H1 (cell line): Measurements from ENCODE around the gene TACC2. TPM values are rescaled to one million over a fixed set of nuclear protein-coding genes. Genes with fewer than 3 reads are reported as not detected.
A peak's percentile ranks its signal among the peaks of the same experiment; 100 is the strongest.

Experiments
- CTCF ChIA-PET: fragments of 300-600 bp; sonication (Branson Sonifier 250); formaldehyde crosslinking; loops from one replicate; lab custom pipeline; 2021; ENCODE audit not compliant: partially characterized antibody; lab: Charles Lee
- POLR2A ChIA-PET: fragments of 300-600 bp; sonication (Branson Sonifier 250); formaldehyde crosslinking; loops from one replicate; lab custom pipeline; 2021; ENCODE audit warnings: inconsistent platforms; ENCODE audit not compliant: partially characterized antibody; lab: Charles Lee
- DNase-seq, 2 experiments: peaks; one replicate each; pipeline versions ENCODE4 v3.0.0 to v3.0.0-alpha.2; 2010 to 2022; ENCODE audit warnings: low spot score in 2 of 2, low read depth in 1 of 2, mixed read lengths in 1 of 2
- FAIRE-seq: peaks from 2 replicates; lab custom pipeline; 2011; peaks lifted over from hg19 to GRCh38; lab: Jason Lieb, UNC
- H2AFZ ChIP-seq: 2 replicates; pipeline ENCODE4 v1.8.1; 2012; ENCODE audit warnings: low read length, inconsistent platforms
- H2AK5ac ChIP-seq: 2 replicates; pipeline ENCODE4 v1.6.1; 2013; ENCODE audit warnings: low read depth, low read length
- H2BK120ac ChIP-seq: replicated peaks from 2 replicates; pipeline ENCODE3; 2013; ENCODE audit warnings: low read depth, low read length, inconsistent platforms
- H2BK12ac ChIP-seq: 2 replicates; pipeline ENCODE4 v1.6.1; 2013; ENCODE audit warnings: low read depth, low read length
- H2BK15ac ChIP-seq: 2 replicates; pipeline ENCODE4 v1.6.1; 2013; ENCODE audit warnings: low read length
- H2BK20ac ChIP-seq: 2 replicates; pipeline ENCODE4 v1.6.1; 2013; ENCODE audit warnings: low read length
- H2BK5ac ChIP-seq: 2 replicates; pipeline ENCODE4 v1.6.1; 2013; ENCODE audit warnings: low read depth, low read length
- H3K14ac ChIP-seq: 2 replicates; pipeline ENCODE4 v1.6.1; 2013; ENCODE audit warnings: inconsistent platforms; ENCODE audit not compliant: insufficient read length
- H3K18ac ChIP-seq: 2 replicates; pipeline ENCODE4 v1.6.1; 2013; ENCODE audit warnings: low read length; ENCODE audit errors: extremely low read depth
- H3K23ac ChIP-seq: 2 replicates; pipeline ENCODE4 v1.6.1; 2013; ENCODE audit warnings: inconsistent platforms; ENCODE audit not compliant: insufficient read length
- H3K23me2 ChIP-seq: 2 replicates; pipeline ENCODE4 v1.6.1; 2013; ENCODE audit warnings: low read depth, low read length
- H3K27ac ChIP-seq: 2 replicates; pipeline ENCODE4 v1.6.1; 2011; ENCODE audit warnings: low read depth, low read length, inconsistent platforms
- H3K27me3 ChIP-seq, 4 experiments: replicated peaks in 1 of 4; 1 replicate in 1 of 4; 2 replicates in 3 of 4; pipeline versions ENCODE4 v1.6.1 to v1.8.1; 2011 to 2013; ENCODE audit warnings: low read length in 3 of 4, mild to moderate bottlenecking in 3 of 4, inconsistent platforms in 2 of 4, mixed read lengths in 2 of 4, moderate library complexity in 1 of 4; ENCODE audit not compliant: control insufficient read depth in 3 of 4, insufficient read depth in 3 of 4; ENCODE audit errors: extremely low read depth in 1 of 4
- H3K36me3 ChIP-seq, 4 experiments: 2 replicates each; pipeline versions ENCODE4 v1.6.1 to v1.8.1; 2011 to 2013; ENCODE audit warnings: mild to moderate bottlenecking in 4 of 4, low read length in 3 of 4, moderate library complexity in 2 of 4, control low read depth in 1 of 4, inconsistent platforms in 1 of 4; ENCODE audit not compliant: insufficient read depth in 4 of 4, control insufficient read depth in 2 of 4
- H3K4ac ChIP-seq: replicated peaks from 2 replicates; pipeline ENCODE3; 2013; ENCODE audit warnings: low read length, low read depth, mixed read lengths, inconsistent platforms; ENCODE audit not compliant: insufficient read length
- H3K4me1 ChIP-seq, 4 experiments: replicated peaks in 1 of 4; 1 replicate in 1 of 4; 2 replicates in 3 of 4; pipeline versions ENCODE4 v1.6.1 to v1.8.1; 2011 to 2013; ENCODE audit warnings: low read length in 3 of 4, inconsistent platforms in 2 of 4, mixed read lengths in 1 of 4; ENCODE audit not compliant: insufficient read depth in 4 of 4, control insufficient read depth in 3 of 4
- H3K4me2 ChIP-seq, 2 experiments: 2 replicates each; pipeline versions ENCODE4 v1.6.1 to v1.8.1; 2011 to 2013; ENCODE audit warnings: low read depth in 2 of 2, low read length in 2 of 2, control low read depth in 1 of 2, inconsistent platforms in 1 of 2, mild to moderate bottlenecking in 1 of 2; ENCODE audit not compliant: insufficient read depth in 1 of 2
- H3K4me3 ChIP-seq, 4 experiments: fragments of 200-600, 300-600 bp in 1 of 4; sonication (generic), shearing (Covaris generic), sonication (Bioruptor Twin) in 1 of 4; 2 replicates each; pipeline versions ENCODE4 v1.5.1 to v1.8.1; 2011 to 2016; ENCODE audit warnings: low read length in 4 of 4, low read depth in 3 of 4, control low read depth in 2 of 4, inconsistent platforms in 2 of 4, mild to moderate bottlenecking in 2 of 4, mixed read lengths in 1 of 4, moderate library complexity in 1 of 4; ENCODE audit not compliant: insufficient read depth in 2 of 4; ENCODE audit errors: extremely low read depth in 1 of 4
- H3K56ac ChIP-seq: replicated peaks from 2 replicates; pipeline ENCODE3; 2013; ENCODE audit warnings: low read depth, mild to moderate bottlenecking, mixed read lengths, low read length, inconsistent platforms; ENCODE audit not compliant: insufficient read length
- H3K79me1 ChIP-seq: 2 replicates; pipeline ENCODE4 v1.6.1; 2013; ENCODE audit warnings: low read depth, low read length, control low read depth
- H3K79me2 ChIP-seq, 2 experiments: 2 replicates each; pipeline versions ENCODE4 v1.6.1 to v1.8.1; 2012 to 2013; ENCODE audit warnings: low read length in 2 of 2, mild to moderate bottlenecking in 2 of 2, inconsistent platforms in 1 of 2; ENCODE audit not compliant: insufficient read depth in 2 of 2, control insufficient read depth in 1 of 2
- H3K9ac ChIP-seq, 4 experiments: replicated peaks in 1 of 4; 1 replicate in 1 of 4; 2 replicates in 3 of 4; pipeline versions ENCODE4 v1.6.1 to v1.8.1; 2011 to 2013; ENCODE audit warnings: low read depth in 3 of 4, low read length in 3 of 4, control low read depth in 2 of 4, mild to moderate bottlenecking in 2 of 4, moderate library complexity in 2 of 4, inconsistent platforms in 1 of 4; ENCODE audit errors: extremely low read depth in 1 of 4
- H3K9me3 ChIP-seq, 2 experiments: 2 replicates each; pipeline versions ENCODE4 v1.6.1 to v1.8.1; 2012 to 2013; ENCODE audit warnings: mild to moderate bottlenecking in 2 of 2, moderate library complexity in 2 of 2, control low read depth in 1 of 2, inconsistent platforms in 1 of 2, low read depth in 1 of 2, low read length in 1 of 2, mixed read lengths in 1 of 2; ENCODE audit not compliant: insufficient read depth in 2 of 2
- H4K20me1 ChIP-seq, 2 experiments: replicated peaks in 1 of 2; 2 replicates each; pipeline versions ENCODE3 to v1.8.1; 2011 to 2013; ENCODE audit warnings: inconsistent platforms in 2 of 2, low read length in 2 of 2, mild to moderate bottlenecking in 1 of 2; ENCODE audit not compliant: insufficient read depth in 2 of 2, control insufficient read depth in 1 of 2
- H4K5ac ChIP-seq: 2 replicates; pipeline ENCODE4 v1.6.1; 2013; ENCODE audit warnings: low read length, low read depth, mixed read lengths, inconsistent platforms; ENCODE audit not compliant: insufficient read length
- H4K8ac ChIP-seq: 2 replicates; pipeline ENCODE4 v1.8.0; 2013; ENCODE audit warnings: mild to moderate bottlenecking, moderate library complexity, low read length, inconsistent platforms; ENCODE audit not compliant: insufficient read depth; ENCODE audit errors: extremely low read depth
- H4K91ac ChIP-seq: replicated peaks from 2 replicates; pipeline ENCODE3; 2013; ENCODE audit warnings: low read length, mixed read lengths, inconsistent platforms; ENCODE audit not compliant: insufficient read length
- CBX8 ChIP-seq: fragments of 300-800, 300-1000 bp; sonication (generic); IDR thresholded peaks from 2 replicates; pipeline ENCODE4 v1.7.1; 2016; ENCODE audit warnings: low read depth, low read length, borderline replicate concordance
- JUN ChIP-seq: IDR thresholded peaks from 2 replicates; pipeline ENCODE4 v1.6.1; 2011; ENCODE audit warnings: low read depth, mild to moderate bottlenecking, improper control_type of control experiment, low read length
- KDM1A ChIP-seq: fragments of 200-600, 300-600 bp; sonication (generic); IDR thresholded peaks from 2 replicates; pipeline ENCODE4 v1.7.1; 2016; ENCODE audit warnings: mild to moderate bottlenecking, low read length, borderline replicate concordance
- MAX ChIP-seq: IDR thresholded peaks from 2 replicates; pipeline ENCODE4 v1.6.1; 2012; ENCODE audit warnings: inconsistent platforms
- NRF1 ChIP-seq: IDR thresholded peaks from 2 replicates; pipeline ENCODE4 v1.6.1; 2011; ENCODE audit warnings: mild to moderate bottlenecking, low read depth, low read length, improper control_type of control experiment
- RAD21 ChIP-seq, 2 experiments: IDR thresholded peaks in 1 of 2; conservative IDR thresholded peaks in 1 of 2; 2 replicates each; pipeline ENCODE4 v1.6.1; 2011; ENCODE audit warnings: low read depth in 2 of 2, low read length in 2 of 2, improper control_type of control experiment in 1 of 2, inconsistent platforms in 1 of 2, mild to moderate bottlenecking in 1 of 2, moderate library complexity in 1 of 2
- TBP ChIP-seq: IDR thresholded peaks from 2 replicates; pipeline ENCODE4 v1.6.1; 2011; ENCODE audit warnings: low read depth, low read length, improper control_type of control experiment
- WGBS, 2 experiments: shearing (Covaris generic) in 1 of 2; methylation state at CpG; one replicate each; pipeline versions ENCODE4 v1.1.6 to v1.1.7; 2013 to 2015; ENCODE audit warnings: low lambda C conversion rate in 2 of 2, mixed read lengths in 2 of 2, inconsistent platforms in 1 of 2, low coverage in 1 of 2, missing lambda C conversion rate in 1 of 2; ENCODE audit not compliant: insufficient replicate concordance in 2 of 2, insufficient coverage in 1 of 2, insufficient read length in 1 of 2; ENCODE audit errors: extremely low coverage in 1 of 2, missing lambda C conversion rate in 1 of 2; 5-methylcytosine and 5-hydroxymethylcytosine counted together
- polyA plus RNA-seq, 7 experiments: library from polyadenylated mRNA; depleted of rRNA in 3 of 7; stranded (reverse) in 5 of 7; unstranded in 2 of 7; fragments of >200 nt in 5 of 7; fragments of 200-250 nt in 2 of 7; gene quantifications; 1 replicate in 5 of 7; 2 replicates in 1 of 7; 4 replicates in 1 of 7; pipeline versions ENCODE4 v1.2.1 to v1.2.3, GENCODE V29; 2011 to 2013; ENCODE audit warnings: missing spikeins in 2 of 7, mixed read lengths in 2 of 7
- total RNA-seq: library from RNA; stranded (reverse); fragmentation: NEBNext Ultra II Directional; extraction: Animal tissue kit (Norgen Biotek cat#: 25700); gene quantifications from 2 replicates; pipeline ENCODE4 v1.2.1, GENCODE V29; 2021
- TF ChIP-seq, protein P1 (sequence below): IDR thresholded peaks from 2 replicates; pipeline ENCODE4 v1.6.1; 2011; ENCODE audit warnings: low read length, improper control_type of control experiment
- TF ChIP-seq, protein P2 (sequence below): IDR thresholded peaks from 2 replicates; pipeline ENCODE4 v1.6.1; 2011; ENCODE audit warnings: low read depth, mild to moderate bottlenecking, low read length; ENCODE audit not compliant: insufficient read depth

The TACC2 gene
- total and polyA plus RNA-seq, 2 of the 8 experiments (the other 6 are each of a cell fraction or from before 2014, with no cell fraction given), result 21.2 to 46.6 TPM

DNA sequence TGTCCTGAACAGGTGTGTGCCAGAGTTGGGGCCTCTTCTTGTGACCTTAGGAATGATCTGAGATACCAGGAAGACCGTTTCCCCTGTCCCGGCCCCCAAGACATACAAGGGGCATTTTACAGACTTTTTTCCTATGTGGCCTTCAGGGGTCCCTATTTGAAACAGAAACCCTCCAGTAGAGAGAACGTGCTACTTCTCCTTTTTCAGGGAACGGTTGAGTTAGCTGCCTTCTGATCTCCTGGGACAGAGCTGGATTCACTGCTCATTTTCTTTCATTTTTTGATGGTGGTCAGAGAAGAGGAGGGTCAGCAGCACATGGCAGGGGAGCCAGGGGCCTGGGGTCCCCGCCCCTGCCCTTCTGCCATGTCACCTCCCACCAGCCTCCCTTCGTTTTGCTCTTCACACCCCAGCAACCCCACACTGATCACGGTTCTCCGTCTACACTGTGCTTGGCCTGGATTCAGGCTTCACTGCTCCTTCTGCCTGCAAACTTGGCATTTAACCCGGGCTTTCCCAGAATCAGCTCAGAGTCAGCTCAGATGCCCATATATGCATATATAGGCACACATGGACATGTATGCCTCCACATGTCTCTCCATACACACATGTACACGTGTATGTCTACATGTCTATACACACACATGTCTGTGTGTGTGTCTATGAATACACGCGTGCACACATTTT is 144.1 kb downstream of the TACC2 start:
- Histone ChIP-seq H3K18ac (no peak overlapping the region; the same call in 1 of the 2 replicates), H3K4me3 (peak overlapping the region in 2 of 4 experiments; percentile 3 to 26; a peak in 2 of 8 replicates), H2BK12ac (0 out of 2 replicates have a peak overlapping the region, but pooled peaks have one; percentile 44), H3K23me2 (no peaks in the 10 kb centered on the region), H3K4ac (no peak overlapping the region), H4K5ac (no peak overlapping the region), H3K4me1 (peaks cover 3 to 13% (median 8%) of the 10 kb centered on the region in 4 experiments), H2BK5ac (0 out of 2 replicates have a peak overlapping the region, but pooled peaks have one; percentile 19), H4K91ac (peak overlapping the region; percentile 89), H3K36me3 (no peaks in the 10 kb centered on the region; a peak in 3 of 8 replicates), H3K79me2 (peaks cover 0 to 6% of the 10 kb centered on the region in 2 experiments; a peak in 3 of 4 replicates), H4K8ac (no peak overlapping the region; the same call in 1 of the 2 replicates), H2BK15ac (peak overlapping the region; percentile 62; the same call in 1 of the 2 replicates), H2AK5ac (no peak overlapping the region; the same call in 1 of the 2 replicates), H3K14ac (no peak overlapping the region), H2BK20ac (no peak overlapping the region), H3K56ac (no peak overlapping the region), H3K9me3 (no peaks in the 10 kb centered on the region), H2BK120ac (no peak overlapping the region), H2AFZ (no peak overlapping the region), H4K20me1 (no peaks in the 10 kb centered on the region), H3K9ac (no peak overlapping the region), H3K27me3 (no peaks in the 10 kb centered on the region), H3K79me1 (no peaks in the 10 kb centered on the region; the same call in none of the 2 replicates), H3K23ac (no peak overlapping the region), H3K4me2 (peak overlapping the region; percentile 52 to 61; a peak in 2 of 4 replicates), H3K27ac (peak overlapping the region; percentile 2; the same call in 1 of the 2 replicates)
- ChIA-PET CTCF (interaction anchor here (0.6 to 1.6 kb wide), 4 partner anchors 9 to 64 kb away, joined by 3 to 14 read pairs (median 4); no protein-coding TSS in a partner anchor), POLR2A (interaction anchor here (0.6 to 1.8 kb wide), 6 partner anchors 10 to 82 kb away, joined by 3 to 5 read pairs (median 4); no protein-coding TSS in a partner anchor)
- no peak for FAIRE-seq
- WGBS, 2 experiments, result 89% methylated on average over 12 of the region's 12 CpGs; no CpG with 5 or more reads in 1 of the 2 experiments
- DNase-seq, result no peak
- TF ChIP-seq NRF1, result no peak
- no peak for TF ChIP-seq RAD21 (IDR thresholded peaks at IDR 0.05 in 1 of 2, conservative IDR thresholded peaks at IDR 0.05 in 1 of 2; ENCODE audit: low read depth in 2 of 2, low read length in 2 of 2)
- TF ChIP-seq TBP, result no peak
- no peak for TF ChIP-seq MAX
- no peak for TF ChIP-seq KDM1A
- no peak for TF ChIP-seq JUN
- TF ChIP-seq, protein P1, sequence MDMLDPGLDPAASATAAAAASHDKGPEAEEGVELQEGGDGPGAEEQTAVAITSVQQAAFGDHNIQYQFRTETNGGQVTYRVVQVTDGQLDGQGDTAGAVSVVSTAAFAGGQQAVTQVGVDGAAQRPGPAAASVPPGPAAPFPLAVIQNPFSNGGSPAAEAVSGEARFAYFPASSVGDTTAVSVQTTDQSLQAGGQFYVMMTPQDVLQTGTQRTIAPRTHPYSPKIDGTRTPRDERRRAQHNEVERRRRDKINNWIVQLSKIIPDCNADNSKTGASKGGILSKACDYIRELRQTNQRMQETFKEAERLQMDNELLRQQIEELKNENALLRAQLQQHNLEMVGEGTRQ, result no peak
- no peak for TF ChIP-seq CBX8
- TF ChIP-seq, protein P2, sequence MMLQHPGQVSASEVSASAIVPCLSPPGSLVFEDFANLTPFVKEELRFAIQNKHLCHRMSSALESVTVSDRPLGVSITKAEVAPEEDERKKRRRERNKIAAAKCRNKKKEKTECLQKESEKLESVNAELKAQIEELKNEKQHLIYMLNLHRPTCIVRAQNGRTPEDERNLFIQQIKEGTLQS, result no peak
